H1 (cell line): ENCODE data around the gene ANKRD13B. TPM values are rescaled to one million over a fixed set of nuclear protein-coding genes. Genes with fewer than 3 reads are reported as not detected.
A peak's percentile ranks its signal among the peaks of the same experiment; 100 is the strongest.

Experiments used
- CHD7 ChIP-seq: fragments of 300-600 bp; sonication (generic); IDR thresholded peaks from 2 replicates; pipeline ENCODE4 v1.7.1; 2012; ENCODE audit warnings: low read length, moderate library complexity, mild to moderate bottlenecking, inconsistent platforms; ENCODE audit not compliant: insufficient replicate concordance
- E2F6 ChIP-seq: IDR thresholded peaks from 2 replicates; pipeline ENCODE4 v1.6.1; 2012; ENCODE audit warnings: inconsistent platforms
- EP300 ChIP-seq, 2 experiments: IDR thresholded peaks; 1 replicate in 1 of 2; 2 replicates in 1 of 2; pipeline ENCODE4 v1.6.1; 2011 to 2012; ENCODE audit warnings: low read depth in 2 of 2, low read length in 2 of 2, mild to moderate bottlenecking in 2 of 2, borderline replicate concordance in 1 of 2, inconsistent platforms in 1 of 2, moderate library complexity in 1 of 2
- GTF2F1 ChIP-seq: IDR thresholded peaks from 2 replicates; pipeline ENCODE4 v1.6.1; 2012; ENCODE audit warnings: low read depth, low read length, improper control_type of control experiment, borderline replicate concordance
- PHF8 ChIP-seq: fragments of 200-600 bp; sonication (generic); conservative IDR thresholded peaks from 2 replicates; pipeline ENCODE4 v1.7.1; 2012; ENCODE audit warnings: low read depth, mild to moderate bottlenecking, inconsistent platforms, low read length, moderate library complexity
- SIRT6 ChIP-seq: IDR thresholded peaks from one replicate; pipeline ENCODE4 v1.7.1; 2012; ENCODE audit warnings: low read length, inconsistent platforms
- SP1 ChIP-seq: IDR thresholded peaks from 2 replicates; pipeline ENCODE4 v1.6.1; 2011; ENCODE audit warnings: low read depth, low read length
- SP4 ChIP-seq: IDR thresholded peaks from 2 replicates; pipeline ENCODE4 v1.6.1; 2012; ENCODE audit warnings: low read length, inconsistent platforms
- SRF ChIP-seq: IDR thresholded peaks from 2 replicates; pipeline ENCODE4 v1.6.1; 2011; ENCODE audit warnings: mild to moderate bottlenecking, low read depth, low read length, moderate library complexity
- polyA plus RNA-seq, 7 experiments: library from polyadenylated mRNA; depleted of rRNA in 3 of 7; stranded (reverse) in 5 of 7; unstranded in 2 of 7; fragments of >200 nt in 5 of 7; fragments of 200-250 nt in 2 of 7; gene quantifications; 1 replicate in 5 of 7; 2 replicates in 1 of 7; 4 replicates in 1 of 7; pipeline versions ENCODE4 v1.2.1 to v1.2.3, GENCODE V29; 2011 to 2013; ENCODE audit warnings: missing spikeins in 2 of 7, mixed read lengths in 2 of 7
- total RNA-seq: library from RNA; stranded (reverse); fragmentation: NEBNext Ultra II Directional; extraction: Animal tissue kit (Norgen Biotek cat#: 25700); gene quantifications from 2 replicates; pipeline ENCODE4 v1.2.1, GENCODE V29; 2021

Gene ANKRD13B
- total and polyA plus RNA-seq, 2 of the 8 experiments (the other 6 are each of a cell fraction or from before 2014, with no cell fraction given), result 16.4 to 48.5 TPM

- TF ChIP-seq SIRT6 (no peak), GTF2F1 (no peak), SP4 (no peak; the same call in 1 of the 2 replicates), EP300 (IDR thresholded peaks at IDR 0.05; ENCODE audit: borderline replicate concordance in 1 of 2, low read depth in 2 of 2, low read length in 2 of 2) (no peak), E2F6 (peak; percentile 87), SRF (no peak), PHF8 (peak; percentile 72; the same call in 1 of the 2 replicates), SP1 (peak; percentile 65; the same call in 1 of the 2 replicates), CHD7 (no peak)
Measured at GRCh38 chr17:29622337-29623282, 29.7 kb downstream of the ANKRD13B start, which contains the start of gene CORO6 (continued).
